Adrenal gland (tissue), 5 donors: Measurements from ENCODE around the gene SLC6A11.

Experiments
- CTCF ChIP-seq, 6 experiments: fragments of 450-650 bp in 4 of 6; fragments of 200-600 bp in 2 of 6; sonication (generic) in 1 of 6; IDR thresholded peaks; 1 replicate in 5 of 6; 2 replicates in 1 of 6; pipeline versions ENCODE4 v1.5.1 to v1.8.0; 2016 to 2021; ENCODE audit warnings: antibody characterized with exemption in 6 of 6, mild to moderate bottlenecking in 2 of 6, moderate library complexity in 1 of 6
- POLR2A ChIP-seq, 2 donors: fragments of 450-650 bp; IDR thresholded peaks; one replicate each; pipeline ENCODE4 v1.6.1; 2017; ENCODE audit warnings: antibody characterized with exemption in 2 of 2, mild to moderate bottlenecking in 2 of 2, moderate library complexity in 1 of 2
- donor health status: DM: no; HTN: no; CAD: no.

DNA sequence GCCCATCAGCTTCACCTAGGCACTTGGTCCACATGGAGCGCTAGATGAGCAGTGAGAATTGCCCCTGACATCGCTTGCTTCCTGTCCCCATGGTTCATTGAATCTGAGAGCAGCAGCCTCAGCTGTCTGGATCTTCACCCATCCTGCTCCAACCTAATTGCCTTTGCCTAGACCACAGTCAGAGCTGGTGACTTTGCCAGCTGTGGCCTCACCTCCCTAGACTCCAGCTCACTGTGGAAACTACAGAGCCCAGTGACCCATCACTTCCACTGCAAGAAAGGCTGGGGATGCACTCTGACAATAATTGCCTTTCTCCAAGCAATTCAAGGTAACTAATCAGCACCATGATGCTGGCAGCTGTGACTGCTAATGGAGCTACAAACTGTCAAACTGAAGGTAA is 145.9 kb downstream of the SLC6A11 start:
- TF ChIP-seq CTCF (IDR thresholded peaks at IDR 0.05): no peak
- TF ChIP-seq POLR2A (IDR thresholded peaks at IDR 0.05): no peak
